B cell (primary cell): ENCODE measurements around the gene ARHGAP26. TPM values are rescaled to one million over a fixed set of nuclear protein-coding genes. Genes with fewer than 3 reads are reported as not detected.

Source experiments
- ATAC-seq: fragments of 200-7000 bp; cut with Tn5 transposase; one replicate; pipeline ENCODE4 v1.10.0; 2021; ENCODE audit warnings: low read depth, mild to moderate bottlenecking, moderate number of reproducible peaks, moderate library complexity
- CTCF ChIA-PET: fragments of 350-600 bp; sonication (Branson Sonifier 250); formaldehyde crosslinking; loops from one replicate; lab custom pipeline; 2021; ENCODE audit warnings: antibody characterized with exemption, inconsistent platforms; lab: Charles Lee
- POLR2A ChIA-PET: fragments of 350-600 bp; sonication (Branson Sonifier 250); formaldehyde crosslinking; loops from one replicate; lab custom pipeline; 2021; ENCODE audit warnings: antibody characterized with exemption; lab: Charles Lee
- DNase-seq: peaks from one replicate; pipeline ENCODE4 v3.0.0; 2013
- H2AFZ ChIP-seq: 2 replicates; pipeline ENCODE4 v1.6.1; 2012; ENCODE audit warnings: mild to moderate bottlenecking, low read depth, low read length; ENCODE audit not compliant: insufficient read depth, poor library complexity, severe bottlenecking
- H3K27ac ChIP-seq, 2 donors: 1 replicate in 1 of 2; 2 replicates in 1 of 2; pipeline ENCODE4 v1.5.1; 2012 to 2013; ENCODE audit warnings: low read length in 2 of 2, mild to moderate bottlenecking in 2 of 2, moderate library complexity in 1 of 2
- H3K27me3 ChIP-seq, 4 experiments: fragments of 200-600 bp in 1 of 4; sonication (generic) in 1 of 4; replicated peaks in 1 of 4; 1 replicate in 2 of 4; 2 replicates in 2 of 4; pipeline versions ENCODE4 v1.6.1 to v1.7.0; 2013 to 2016; ENCODE audit warnings: low read length in 3 of 4, mild to moderate bottlenecking in 2 of 4, mixed read lengths in 1 of 4, moderate library complexity in 1 of 4; ENCODE audit not compliant: insufficient read depth in 4 of 4, control insufficient read depth in 3 of 4; ENCODE audit errors: control extremely low read depth in 1 of 4
- H3K36me3 ChIP-seq, 2 experiments: replicated peaks in 1 of 2; 1 replicate in 1 of 2; 2 replicates in 1 of 2; pipeline versions ENCODE4 v1.6.1 to v1.7.1; 2013; ENCODE audit warnings: low read length in 1 of 2; ENCODE audit not compliant: insufficient read depth in 2 of 2, control insufficient read depth in 1 of 2; ENCODE audit errors: control extremely low read depth in 1 of 2, extremely low read depth in 1 of 2
- H3K4me1 ChIP-seq, 2 donors: fragments of 200-600 bp in 1 of 2; sonication (generic) in 1 of 2; 1 replicate in 1 of 2; 2 replicates in 1 of 2; pipeline versions ENCODE4 v1.5.1 to v1.6.1; 2013 to 2017; ENCODE audit warnings: low read length in 2 of 2; ENCODE audit not compliant: control insufficient read depth in 2 of 2, insufficient read depth in 2 of 2
- H3K4me2 ChIP-seq: replicated peaks from 2 replicates; pipeline ENCODE3; 2012; ENCODE audit warnings: mild to moderate bottlenecking, low read depth, low read length; ENCODE audit not compliant: poor library complexity, severe bottlenecking
- H3K4me3 ChIP-seq, 5 experiments: fragments of 200-600 bp in 1 of 5; sonication (generic) in 1 of 5; 1 replicate in 3 of 5; 2 replicates in 2 of 5; pipeline versions ENCODE4 v1.5.1 to v1.7.0; 2011 to 2016; ENCODE audit warnings: low read length in 4 of 5, mild to moderate bottlenecking in 4 of 5, low read depth in 2 of 5, control low read depth in 1 of 5, moderate library complexity in 1 of 5; ENCODE audit not compliant: insufficient read depth in 1 of 5; ENCODE audit errors: control extremely low read depth in 1 of 5, extremely low read depth in 1 of 5
- H3K79me2 ChIP-seq: fragments of 200-600 bp; sonication (generic); one replicate; pipeline ENCODE4 v1.6.0; 2016; ENCODE audit warnings: low read length; ENCODE audit not compliant: control insufficient read depth, insufficient read depth
- H3K9ac ChIP-seq: fragments of 200-600 bp; sonication (generic); 2 replicates; pipeline ENCODE4 v1.6.1; 2017; ENCODE audit warnings: mild to moderate bottlenecking, low read length, moderate library complexity
- H3K9me3 ChIP-seq, 3 donors: one replicate each; pipeline versions ENCODE4 v1.6.1 to v1.7.1; 2013; ENCODE audit warnings: low read length in 2 of 3; ENCODE audit not compliant: control insufficient read depth in 2 of 3, insufficient read depth in 1 of 3; ENCODE audit errors: control extremely low read depth in 1 of 3
- H4K20me1 ChIP-seq: 2 replicates; pipeline ENCODE4 v1.6.0; 2012; ENCODE audit warnings: mild to moderate bottlenecking, low read length; ENCODE audit not compliant: insufficient read depth, control insufficient read depth, poor library complexity, severe bottlenecking
- H3K27ac Mint-ChIP-seq: one replicate; pipeline ENCODE4 v1.8.0; 2021; ENCODE audit warnings: mixed read lengths
- H3K27me3 Mint-ChIP-seq: one replicate; pipeline ENCODE4 v1.8.0; 2021; ENCODE audit warnings: mixed read lengths
- H3K4me1 Mint-ChIP-seq: one replicate; pipeline ENCODE4 v1.8.0; 2021; ENCODE audit warnings: mixed read lengths
- H3K4me3 Mint-ChIP-seq: one replicate; pipeline ENCODE4 v1.8.0; 2021; ENCODE audit warnings: mixed read lengths
- H3K9me3 Mint-ChIP-seq: one replicate; pipeline ENCODE4 v1.8.0; 2022; ENCODE audit warnings: mixed read lengths; ENCODE audit not compliant: insufficient read depth
- EZH2 ChIP-seq: IDR thresholded peaks from 2 replicates; pipeline ENCODE4 v1.6.1; 2012; ENCODE audit warnings: borderline replicate concordance, low read depth, mild to moderate bottlenecking, moderate library complexity, low read length; ENCODE audit not compliant: insufficient read depth, poor library complexity, severe bottlenecking
- WGBS: methylation state at CpG from one replicate; pipeline ENCODE4 v1.1.5; 2013; ENCODE audit warnings: missing lambda C conversion rate; ENCODE audit not compliant: insufficient coverage; 5-methylcytosine and 5-hydroxymethylcytosine counted together
- intact Hi-C: fragments of 100-400 bp; cut with micrococcal nuclease; formaldehyde crosslinking; loops from one replicate; pipeline ENCODE4 v1.10.0; 2022
- polyA plus RNA-seq: library from polyadenylated mRNA; depleted of rRNA; stranded (reverse); fragments of >200 nt; gene quantifications from 2 replicates; pipeline ENCODE4 v1.2.3, GENCODE V29; 2012
- total RNA-seq, 2 donors: library from RNA; stranded (reverse); fragments of 120-200 nt in 1 of 2; gene quantifications; 1 replicate in 1 of 2; 2 replicates in 1 of 2; pipeline versions ENCODE4 v1.2.3 to v1.2.4, GENCODE V29; 2013 to 2022
- TF ChIP-seq, protein P1 (sequence below): fragments of 200-600 bp; IDR thresholded peaks from one replicate; pipeline ENCODE4 v1.8.0; 2022; ENCODE audit warnings: antibody characterized with exemption, mild to moderate bottlenecking

The ARHGAP26 gene
- total and polyA plus RNA-seq, 2 donors (not counting 1 experiment from before 2014, with no cell fraction given): 1.8 to 22.5 TPM

GRCh38 chr5:142783601-142784341, 13.6 kb downstream of the ARHGAP26 start:
- TF ChIP-seq, protein P1, sequence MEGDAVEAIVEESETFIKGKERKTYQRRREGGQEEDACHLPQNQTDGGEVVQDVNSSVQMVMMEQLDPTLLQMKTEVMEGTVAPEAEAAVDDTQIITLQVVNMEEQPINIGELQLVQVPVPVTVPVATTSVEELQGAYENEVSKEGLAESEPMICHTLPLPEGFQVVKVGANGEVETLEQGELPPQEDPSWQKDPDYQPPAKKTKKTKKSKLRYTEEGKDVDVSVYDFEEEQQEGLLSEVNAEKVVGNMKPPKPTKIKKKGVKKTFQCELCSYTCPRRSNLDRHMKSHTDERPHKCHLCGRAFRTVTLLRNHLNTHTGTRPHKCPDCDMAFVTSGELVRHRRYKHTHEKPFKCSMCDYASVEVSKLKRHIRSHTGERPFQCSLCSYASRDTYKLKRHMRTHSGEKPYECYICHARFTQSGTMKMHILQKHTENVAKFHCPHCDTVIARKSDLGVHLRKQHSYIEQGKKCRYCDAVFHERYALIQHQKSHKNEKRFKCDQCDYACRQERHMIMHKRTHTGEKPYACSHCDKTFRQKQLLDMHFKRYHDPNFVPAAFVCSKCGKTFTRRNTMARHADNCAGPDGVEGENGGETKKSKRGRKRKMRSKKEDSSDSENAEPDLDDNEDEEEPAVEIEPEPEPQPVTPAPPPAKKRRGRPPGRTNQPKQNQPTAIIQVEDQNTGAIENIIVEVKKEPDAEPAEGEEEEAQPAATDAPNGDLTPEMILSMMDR: no peak
- TF ChIP-seq EZH2: no peak
- no peaks in the 10 kb centered on the region for H3K9me3 Mint-ChIP-seq
- H3K27ac Mint-ChIP-seq: no peak overlapping the region
- peaks cover 20% of the 10 kb centered on the region for H3K4me1 Mint-ChIP-seq
- Histone ChIP-seq H3K4me3 (no peak overlapping the region), H3K4me2 (no peak overlapping the region), H3K27ac (no peak overlapping the region), H3K9me3 (no peaks in the 10 kb centered on the region), H3K36me3 (no peaks in the 10 kb centered on the region), H3K9ac (no peak overlapping the region), H3K79me2 (peaks cover 15% of the 10 kb centered on the region), H3K27me3 (no peaks in the 10 kb centered on the region), H4K20me1 (no peaks in the 10 kb centered on the region), H3K4me1 (peaks cover 0 to 4% of the 10 kb centered on the region in 2 donors), H2AFZ (no peak overlapping the region)
- WGBS: 75% methylated on average over 7 of the region's 9 CpGs
- no peaks in the 10 kb centered on the region for H3K27me3 Mint-ChIP-seq
- ATAC-seq (no peak), DNase-seq (no peak)
- H3K4me3 Mint-ChIP-seq: no peak overlapping the region
- POLR2A ChIA-PET: interaction anchor here (0.7 kb wide), 1 partner anchor 1035 kb away, joined by 4 read pairs; no protein-coding TSS in a partner anchor
- intact Hi-C loops: no loop called here
- CTCF ChIA-PET: interaction anchor here (1.9 to 2.6 kb wide), 2 partner anchors 35 to 83 kb away, joined by 7 read pairs; no protein-coding TSS in a partner anchor

DNA sequence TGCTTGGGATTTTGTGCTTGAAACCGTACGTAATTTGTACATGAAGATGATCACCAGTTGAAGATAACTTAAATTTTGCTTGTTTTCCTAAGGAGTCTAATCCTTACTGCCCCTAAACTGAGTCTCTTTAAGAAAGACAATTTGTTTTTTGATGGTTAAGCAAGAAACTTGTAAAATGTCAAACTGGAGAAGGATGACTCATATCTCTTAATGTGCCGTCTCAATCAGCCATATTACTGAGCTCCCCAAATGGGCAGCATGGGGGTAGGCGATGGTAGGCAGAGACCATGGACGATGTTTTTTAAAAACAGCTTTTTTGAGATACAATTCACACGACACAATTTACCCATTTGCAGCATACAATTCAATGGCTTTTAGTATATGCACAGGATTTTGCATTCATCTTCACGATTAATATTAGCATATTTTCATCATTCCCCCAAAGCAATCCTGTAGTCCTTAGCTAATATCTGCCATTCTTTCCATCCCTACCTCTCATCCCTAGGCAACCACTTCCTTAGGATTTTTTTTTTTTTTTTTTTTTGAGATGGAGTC, 14.3 kb downstream of the ARHGAP26 start:
- peaks cover 0 to 2% of the 10 kb centered on the region in 2 experiments for H3K36me3 ChIP-seq
- H3K9me3 ChIP-seq: no peaks in the 10 kb centered on the region
- no peak overlapping the region for H3K4me3 Mint-ChIP-seq
- H3K4me1 Mint-ChIP-seq: peaks cover 18% of the 10 kb centered on the region
- H4K20me1 ChIP-seq: no peaks in the 10 kb centered on the region
- ATAC-seq (no peak), DNase-seq (no peak)
- no peaks in the 10 kb centered on the region for H3K27me3 Mint-ChIP-seq
- no peak overlapping the region for H2AFZ ChIP-seq
- TF ChIP-seq, protein P1: no peak
- no peak for TF ChIP-seq EZH2
- intact Hi-C loops: no loop called here
- no peak overlapping the region for H3K4me3 ChIP-seq
- H3K4me2 ChIP-seq: no peak overlapping the region
- CTCF ChIA-PET: interaction anchor here (1.6 to 2.6 kb wide), 2 partner anchors 36 to 83 kb away, joined by 4 to 7 read pairs; no protein-coding TSS in a partner anchor
- H3K9ac ChIP-seq: no peak overlapping the region
- 82% methylated on average over 5 of the region's 7 CpGs for WGBS
- no peaks in the 10 kb centered on the region for H3K9me3 Mint-ChIP-seq
- POLR2A ChIA-PET: no interaction called here
- no peak overlapping the region for H3K27ac Mint-ChIP-seq
- peaks cover 0 to 4% of the 10 kb centered on the region in 2 donors for H3K4me1 ChIP-seq
- H3K79me2 ChIP-seq: peaks cover 10% of the 10 kb centered on the region
- H3K27me3 ChIP-seq: no peaks in the 10 kb centered on the region
- no peak overlapping the region for H3K27ac ChIP-seq
